Stomach (tissue), 4 donors: ENCODE results near the gene RMDN3.

Source experiments
- EP300 ChIP-seq: sonication (generic); formaldehyde crosslinking; IDR thresholded peaks from one replicate; pipeline ENCODE4 v1.6.1; 2017; ENCODE audit warnings: antibody characterized with exemption
- POLR2AphosphoS5 ChIP-seq, 3 donors: sonication (generic); formaldehyde crosslinking; IDR thresholded peaks; one replicate each; pipeline ENCODE4 v1.6.1; 2016; ENCODE audit warnings: antibody characterized with exemption in 3 of 3
- TF ChIP-seq, protein P1 (sequence below), 7 experiments: fragments of 450-650 bp in 4 of 7; fragments of 200-600 bp in 3 of 7; sonication (generic) in 3 of 7; IDR thresholded peaks; one replicate each; pipeline ENCODE4 v1.5.1; 2016 to 2019; ENCODE audit warnings: antibody characterized with exemption in 7 of 7, control low read depth in 2 of 7, mild to moderate bottlenecking in 1 of 7

DNA sequence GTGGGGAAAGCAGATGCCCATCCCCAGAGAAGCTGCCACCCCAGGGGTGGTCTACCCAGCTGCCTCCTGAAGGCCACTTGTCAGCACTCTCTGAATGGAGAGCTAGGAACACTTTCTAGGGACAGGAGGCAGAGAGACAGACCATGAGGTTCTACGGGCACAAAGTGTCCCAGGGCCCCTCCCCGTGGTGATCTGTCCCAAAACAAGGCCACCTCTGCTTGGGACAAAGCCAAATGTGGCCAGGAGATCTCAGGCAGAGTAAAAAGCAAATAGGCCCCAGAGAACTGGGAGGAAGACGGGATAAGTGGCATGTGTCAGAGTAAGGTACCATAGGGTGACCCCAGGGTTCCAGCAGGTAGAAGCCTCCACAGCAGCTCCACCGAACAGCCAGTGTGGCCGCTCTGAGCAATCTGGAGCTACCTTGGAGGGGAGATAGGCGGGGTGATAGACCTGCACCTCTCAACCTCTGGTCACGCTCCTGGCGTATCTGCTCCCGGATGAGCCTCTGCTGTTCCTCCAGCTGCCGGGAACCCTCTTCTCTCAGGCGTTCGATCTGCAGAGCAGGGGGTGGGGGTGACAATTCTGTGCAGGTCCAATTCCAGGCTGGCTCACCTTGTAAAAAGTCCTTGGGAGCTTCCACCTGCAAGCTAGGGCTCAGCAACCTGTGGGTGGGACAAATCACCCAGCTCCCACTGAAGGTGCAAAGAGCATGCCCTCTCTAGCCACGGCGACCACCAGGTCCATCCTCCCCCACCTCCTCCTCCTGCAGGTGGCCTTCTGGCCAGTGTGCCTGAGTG lies 20.9 kb upstream of the RMDN3 start:
- TF ChIP-seq, protein P1, sequence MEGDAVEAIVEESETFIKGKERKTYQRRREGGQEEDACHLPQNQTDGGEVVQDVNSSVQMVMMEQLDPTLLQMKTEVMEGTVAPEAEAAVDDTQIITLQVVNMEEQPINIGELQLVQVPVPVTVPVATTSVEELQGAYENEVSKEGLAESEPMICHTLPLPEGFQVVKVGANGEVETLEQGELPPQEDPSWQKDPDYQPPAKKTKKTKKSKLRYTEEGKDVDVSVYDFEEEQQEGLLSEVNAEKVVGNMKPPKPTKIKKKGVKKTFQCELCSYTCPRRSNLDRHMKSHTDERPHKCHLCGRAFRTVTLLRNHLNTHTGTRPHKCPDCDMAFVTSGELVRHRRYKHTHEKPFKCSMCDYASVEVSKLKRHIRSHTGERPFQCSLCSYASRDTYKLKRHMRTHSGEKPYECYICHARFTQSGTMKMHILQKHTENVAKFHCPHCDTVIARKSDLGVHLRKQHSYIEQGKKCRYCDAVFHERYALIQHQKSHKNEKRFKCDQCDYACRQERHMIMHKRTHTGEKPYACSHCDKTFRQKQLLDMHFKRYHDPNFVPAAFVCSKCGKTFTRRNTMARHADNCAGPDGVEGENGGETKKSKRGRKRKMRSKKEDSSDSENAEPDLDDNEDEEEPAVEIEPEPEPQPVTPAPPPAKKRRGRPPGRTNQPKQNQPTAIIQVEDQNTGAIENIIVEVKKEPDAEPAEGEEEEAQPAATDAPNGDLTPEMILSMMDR (IDR thresholded peaks at IDR 0.05) = no peak
- TF ChIP-seq POLR2AphosphoS5 (IDR thresholded peaks at IDR 0.05) = no peak
- TF ChIP-seq EP300 = no peak
